ENCODE measurements around the gene DIAPH3.

Gene DIAPH3

GRCh38 chr13:60012488-60012887 is 151.2 kb downstream of the DIAPH3 start:
- no peak for DNase-seq

DNA sequence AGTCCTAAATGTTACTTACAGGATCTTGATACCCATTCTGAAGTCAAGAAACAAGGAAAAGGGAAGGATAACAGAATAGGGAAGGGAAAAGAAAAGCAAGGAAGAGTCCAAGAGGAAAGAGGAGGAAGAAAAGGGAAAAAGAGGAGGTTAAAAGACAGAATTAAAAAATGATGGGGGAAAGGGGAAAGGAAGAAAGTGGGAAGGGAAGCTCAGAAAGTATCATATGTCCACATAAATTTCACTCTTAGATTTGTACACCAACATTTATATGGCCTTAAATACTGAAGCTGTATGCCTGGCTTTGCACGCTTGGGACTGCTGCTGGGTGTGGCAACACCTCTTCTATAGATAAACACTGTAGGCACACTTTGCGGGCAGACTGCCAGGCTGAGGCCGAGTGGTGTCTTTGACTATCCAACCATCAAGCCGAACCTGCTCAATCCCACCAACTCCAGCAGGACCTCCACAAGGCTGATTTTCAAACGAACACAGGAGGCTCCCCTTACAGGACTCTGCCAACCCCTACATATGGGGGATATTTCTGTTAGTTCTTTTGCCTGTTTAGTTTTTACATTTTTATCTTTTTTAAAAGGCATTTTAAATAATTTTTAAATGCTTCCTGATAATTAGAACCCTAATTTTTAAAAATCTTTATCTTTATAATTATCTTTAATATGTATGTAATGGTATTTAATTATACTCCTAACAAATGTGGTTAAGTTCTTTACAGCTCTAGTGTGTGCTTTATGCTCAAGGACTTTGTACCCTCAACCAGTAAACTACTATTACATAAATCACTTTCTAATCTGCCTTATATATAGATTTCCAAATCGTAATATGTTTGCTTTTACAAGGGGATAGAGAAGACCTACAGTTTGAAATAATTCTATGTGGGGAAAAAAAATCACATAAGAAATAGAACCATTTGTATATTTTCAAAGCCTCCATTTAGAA is 154.2 kb downstream of the DIAPH3 start:
- no peak for DNase-seq

GRCh38 chr13:60001889-60002288 is 161.8 kb downstream of the DIAPH3 start:
- no peak for DNase-seq

- no peak for DNase-seq
These were observed 162.8 kb downstream of the DIAPH3 start for GRCh38 chr13:60000976-60001375.

- DNase-seq, result no peak
These were observed 163.6 kb downstream of the DIAPH3 start for GRCh38 chr13:60000081-60000480.

- DNase-seq, result no peak
These were observed 165.8 kb downstream of the DIAPH3 start for GRCh38 chr13:59997976-59998375.

GRCh38 chr13:59996461-59996980 is 167.2 kb downstream of the DIAPH3 start:
- no peak for DNase-seq

DNA sequence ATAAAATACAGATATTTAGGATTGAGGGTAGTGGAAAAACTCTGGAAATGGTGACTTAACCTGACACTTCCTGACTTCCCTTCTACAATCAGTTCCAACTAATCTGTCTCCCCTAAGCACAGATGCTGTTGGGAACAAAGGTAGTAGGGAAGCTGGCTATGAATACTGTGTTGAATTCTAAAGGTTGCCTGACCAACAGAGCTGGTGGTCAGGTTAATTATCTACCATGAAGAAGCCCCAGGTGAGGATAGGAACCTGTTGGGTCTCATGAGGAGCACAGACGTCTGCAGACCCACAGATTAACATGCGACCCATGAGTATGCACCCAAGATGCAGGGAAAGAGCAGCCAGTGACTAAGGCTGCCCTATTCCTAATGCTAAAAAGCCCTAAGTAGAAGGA is 172.3 kb downstream of the DIAPH3 start:
- no peak for DNase-seq

DNA sequence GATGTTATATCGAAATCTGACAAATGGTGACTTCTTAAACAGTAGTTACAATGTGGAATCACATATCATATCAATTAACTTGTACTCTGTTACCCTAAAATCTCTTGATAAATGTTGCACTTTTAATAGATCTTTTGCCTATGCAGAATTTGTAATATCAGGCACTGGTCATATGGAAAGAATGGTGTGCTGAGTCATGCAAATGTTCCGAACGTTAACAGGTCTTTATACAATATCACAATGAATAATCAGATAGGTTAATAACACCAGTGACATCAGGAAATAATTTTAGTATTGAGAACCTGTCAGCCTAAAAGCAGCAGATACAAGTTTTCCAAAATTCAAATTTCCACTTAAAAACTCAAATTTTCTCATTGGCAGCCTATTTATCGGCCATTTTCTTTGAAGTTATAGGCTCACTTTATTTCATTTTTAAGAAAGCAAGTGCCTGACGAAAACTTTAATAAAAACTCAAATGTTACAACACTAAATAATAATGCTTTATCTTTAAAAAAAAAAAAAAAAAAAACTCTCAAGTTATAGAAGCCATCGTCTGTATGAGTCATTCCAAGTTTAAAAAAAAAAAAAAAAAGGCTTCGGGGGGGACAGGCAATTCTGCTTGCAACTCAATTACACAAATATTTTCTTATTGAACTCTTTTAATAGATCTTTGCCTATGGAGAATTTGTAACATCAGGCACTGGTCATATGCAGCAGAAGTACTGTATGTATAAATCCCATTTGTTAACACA is 180.9 kb downstream of the DIAPH3 start:
- no peak for DNase-seq

GRCh38 chr13:59979589-59979988 is 184.1 kb downstream of the DIAPH3 start:
- no peak for DNase-seq

DNA sequence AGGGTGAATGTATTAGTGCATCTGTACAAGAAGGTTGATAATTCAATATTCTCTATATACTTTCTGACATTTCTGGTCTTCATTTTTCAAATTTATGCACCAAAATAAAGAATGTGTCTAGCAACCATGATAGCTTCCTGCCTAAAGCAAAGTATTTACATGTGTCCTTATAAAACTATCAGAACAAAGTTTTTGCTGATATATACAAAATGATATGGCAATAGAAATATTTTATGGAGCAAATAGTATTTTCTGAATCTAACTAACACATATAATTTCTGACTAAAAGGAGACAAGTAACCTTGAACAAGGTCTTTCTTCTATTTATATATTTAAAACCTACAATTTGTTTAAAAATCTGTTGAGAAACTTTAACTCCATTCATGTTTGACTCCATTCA is 184.9 kb downstream of the DIAPH3 start:
- DNase-seq, result no peak

DNA sequence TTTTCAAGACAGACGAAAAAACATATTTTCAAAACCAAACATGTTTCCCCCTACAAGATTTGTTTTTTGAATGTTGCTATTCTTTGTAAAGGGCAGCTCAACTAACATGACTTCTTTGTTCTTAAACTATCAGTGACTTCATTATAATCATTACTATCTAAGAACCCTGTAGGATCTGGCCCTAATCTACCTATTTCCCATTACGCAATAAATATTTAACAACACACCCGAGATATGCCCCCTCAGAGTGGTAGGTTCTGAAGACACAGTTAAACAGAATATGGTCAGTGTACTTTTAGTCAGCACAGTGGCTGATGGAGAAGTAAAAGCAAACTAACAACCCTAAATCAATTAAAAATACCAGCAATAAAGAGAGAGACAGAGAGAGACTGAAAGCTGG is 186.9 kb downstream of the DIAPH3 start:
- no peak for DNase-seq

GRCh38 chr13:59975807-59976435 is 187.8 kb downstream of the DIAPH3 start:
- DNase-seq, result no peak

DNA sequence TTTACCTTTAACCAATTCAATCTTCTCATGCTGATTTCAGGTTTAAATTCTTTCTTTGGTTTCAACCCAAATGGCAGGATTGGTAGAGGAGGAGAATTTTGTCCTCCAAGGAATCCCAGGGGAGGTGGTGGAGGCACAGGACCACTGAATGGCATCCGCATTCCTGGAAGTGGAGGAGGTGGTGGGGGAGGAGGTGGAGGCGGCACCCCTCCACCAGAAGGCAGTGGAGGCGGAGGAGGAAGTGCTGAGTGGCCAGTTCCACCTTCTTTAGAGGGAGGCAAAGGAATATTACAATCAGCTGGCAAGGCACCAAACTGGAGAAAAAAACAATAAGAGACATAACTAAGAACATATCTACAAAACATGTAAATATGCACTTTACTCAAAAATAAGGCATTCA is 192.9 kb downstream of the DIAPH3 start:
- DNase-seq, result no peak

GRCh38 chr13:59963827-59964226 is 199.9 kb downstream of the DIAPH3 start:
- no peak for DNase-seq

DNA sequence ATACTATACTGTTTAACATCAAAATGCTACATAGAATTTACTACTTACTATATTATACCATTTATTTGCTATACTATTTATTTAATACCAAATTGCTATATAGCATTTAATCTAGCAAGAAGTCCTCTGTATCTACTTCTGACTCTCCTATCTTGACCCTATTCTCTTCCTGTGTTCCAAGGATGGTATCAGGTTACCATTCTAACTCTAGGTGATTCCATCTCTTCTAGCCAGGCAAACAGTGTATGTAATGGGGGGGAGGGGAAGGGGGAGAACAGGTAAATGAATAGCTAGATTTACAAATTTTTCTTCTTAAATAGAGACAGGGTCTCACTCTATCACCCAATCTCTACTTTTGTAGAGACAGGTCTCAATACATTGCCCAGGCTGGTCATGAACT is 200.3 kb downstream of the DIAPH3 start:
- no peak for DNase-seq

DNA sequence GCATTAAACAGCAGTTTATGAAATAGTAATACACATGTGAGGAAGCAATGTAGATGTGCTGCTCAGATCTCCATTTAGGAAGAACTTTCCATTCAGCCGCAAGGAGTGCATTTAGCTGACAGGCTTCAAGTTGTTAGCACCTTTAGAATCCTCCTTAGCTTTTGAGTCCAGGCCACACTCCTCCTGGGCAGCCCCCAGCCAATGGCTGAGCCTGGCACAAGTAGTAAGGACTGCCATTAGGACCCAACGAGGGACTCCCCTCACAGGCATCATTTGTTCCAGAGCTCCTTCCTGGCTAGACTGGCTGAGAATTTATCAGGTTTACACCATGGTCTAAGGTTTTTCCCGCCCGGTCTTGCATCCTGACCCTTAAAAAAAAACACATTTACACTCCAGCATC is 201.4 kb downstream of the DIAPH3 start:
- DNase-seq, result no peak

GRCh38 chr13:59960683-59961082 is 203.0 kb downstream of the DIAPH3 start:
- DNase-seq, result no peak

DNA sequence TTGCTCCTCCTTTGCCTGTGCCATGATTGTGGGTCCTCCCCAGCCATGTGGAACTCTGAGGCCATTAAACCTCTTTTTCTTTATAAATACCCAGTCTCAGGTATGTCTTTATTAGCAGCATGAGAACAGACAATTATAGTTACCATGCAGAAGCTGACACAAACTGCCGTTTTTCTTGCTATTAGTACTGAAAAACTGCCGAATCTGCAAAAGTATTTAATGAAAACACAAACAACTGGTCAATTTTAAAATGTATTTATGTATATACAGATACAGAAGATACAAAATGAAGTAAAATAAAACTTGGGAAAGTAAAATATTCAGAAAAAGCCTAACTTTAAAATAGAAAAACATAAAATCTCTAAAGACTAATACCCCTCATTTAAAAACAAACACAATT is 206.3 kb downstream of the DIAPH3 start:
- DNase-seq, result no peak

GRCh38 chr13:59954601-59955000 is 209.1 kb downstream of the DIAPH3 start:
- no peak for DNase-seq

GRCh38 chr13:59951011-59951410 is 212.7 kb downstream of the DIAPH3 start:
- DNase-seq, result no peak

DNA sequence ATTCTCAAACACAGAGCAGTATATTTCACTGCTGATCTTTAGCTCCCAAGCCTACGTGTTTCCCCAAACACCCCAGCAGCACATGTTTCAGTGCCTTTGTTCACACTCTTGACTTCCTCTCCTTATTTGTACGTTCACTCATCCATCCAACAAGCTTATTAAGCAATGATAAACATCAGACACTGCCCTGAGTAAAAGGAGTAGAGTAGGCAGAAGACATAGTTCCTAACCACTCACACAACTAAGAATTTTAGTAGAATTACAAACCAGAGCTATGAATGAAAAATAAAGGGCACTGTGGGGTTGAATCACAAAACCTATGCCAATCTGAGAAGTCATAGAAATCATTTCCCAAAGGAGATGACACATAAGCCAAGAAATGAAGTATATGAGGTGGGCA is 213.5 kb downstream of the DIAPH3 start:
- DNase-seq, result no peak

- DNase-seq, result no peak
These were observed 215.0 kb downstream of the DIAPH3 start for GRCh38 chr13:59948686-59949085.
